HepG2 (cell line): ENCODE results near the gene ARHGEF40. TPM values are rescaled to one million over a fixed set of nuclear protein-coding genes. Genes with fewer than 3 reads are reported as not detected.

Source experiments
- CEBPZ ChIP-seq: IDR thresholded peaks from 2 replicates; pipeline ENCODE4 v1.6.1; 2012; ENCODE audit warnings: low read length, improper control_type of control experiment
- ETV6 ChIP-seq: sonication (generic); formaldehyde crosslinking; conservative IDR thresholded peaks from 2 replicates; pipeline ENCODE4 v1.4.0; 2020; ENCODE audit warnings: missing genetic modification reagents
- HIC2 ChIP-seq: sonication (generic); formaldehyde crosslinking; IDR thresholded peaks from 2 replicates; pipeline ENCODE4 v1.9.0; 2022; ENCODE audit warnings: low read depth, missing genetic modification reagents
- HNF1B ChIP-seq: sonication (generic); formaldehyde crosslinking; IDR thresholded peaks from 2 replicates; pipeline ENCODE4 v1.5.1; 2020; ENCODE audit warnings: mild to moderate bottlenecking, moderate library complexity, missing genetic modification reagents
- KDM4B ChIP-seq: sonication (generic); formaldehyde crosslinking; IDR thresholded peaks from 2 replicates; pipeline ENCODE4 v1.4.0; 2020; ENCODE audit warnings: missing genetic modification reagents
- NRL ChIP-seq: sonication (generic); formaldehyde crosslinking; IDR thresholded peaks from 2 replicates; pipeline ENCODE4 v1.5.0; 2020; ENCODE audit warnings: missing genetic modification reagents, mild to moderate bottlenecking, moderate library complexity, borderline replicate concordance
- PHF8 ChIP-seq: sonication (generic); formaldehyde crosslinking; IDR thresholded peaks from 2 replicates; pipeline ENCODE4 v1.5.0; 2020; ENCODE audit warnings: missing genetic modification reagents
- REXO4 ChIP-seq: sonication (generic); formaldehyde crosslinking; IDR thresholded peaks from 2 replicates; pipeline ENCODE4 v1.8.0; 2022; ENCODE audit warnings: missing genetic modification reagents, mild to moderate bottlenecking, borderline replicate concordance
- SAP130 ChIP-seq: IDR thresholded peaks from 2 replicates; pipeline ENCODE4 v1.6.1; 2016; ENCODE audit warnings: low read depth
- ZBTB20 ChIP-seq: sonication (generic); formaldehyde crosslinking; IDR thresholded peaks from 2 replicates; pipeline ENCODE4 v1.8.1; 2023; ENCODE audit warnings: missing genetic modification reagents, low read depth, mild to moderate bottlenecking, borderline replicate concordance
- ZFX ChIP-seq: sonication (generic); formaldehyde crosslinking; IDR thresholded peaks from 2 replicates; pipeline ENCODE4 v1.4.0; 2020; ENCODE audit warnings: mild to moderate bottlenecking, low read depth, missing genetic modification reagents, moderate library complexity
- ZNF281 ChIP-seq: sonication (generic); formaldehyde crosslinking; IDR thresholded peaks from 2 replicates; pipeline ENCODE4 v1.4.0; 2020; ENCODE audit warnings: missing genetic modification reagents, borderline replicate concordance
- ZNF382 ChIP-seq: sonication (generic); formaldehyde crosslinking; IDR thresholded peaks from 2 replicates; pipeline ENCODE4 v1.5.0; 2020; ENCODE audit warnings: missing genetic modification reagents, mild to moderate bottlenecking, borderline replicate concordance
- ZNF564 ChIP-seq: sonication (generic); formaldehyde crosslinking; IDR thresholded peaks from 2 replicates; pipeline ENCODE4 v1.8.1; 2023; ENCODE audit warnings: mild to moderate bottlenecking, missing genetic modification reagents
- ZNF7 ChIP-seq: IDR thresholded peaks from 2 replicates; pipeline ENCODE4 v1.6.1; 2016; ENCODE audit warnings: missing biosample characterization, missing genetic modification reagents
- ZNF766 ChIP-seq: sonication (generic); formaldehyde crosslinking; IDR thresholded peaks from 2 replicates; pipeline ENCODE4 v1.5.0; 2020; ENCODE audit warnings: missing genetic modification reagents, borderline replicate concordance
- ZNF776 ChIP-seq: sonication (generic); formaldehyde crosslinking; IDR thresholded peaks from 2 replicates; pipeline ENCODE4 v1.4.0; 2020; ENCODE audit warnings: mild to moderate bottlenecking, missing genetic modification reagents
- ZSCAN29 ChIP-seq: sonication (generic); formaldehyde crosslinking; conservative IDR thresholded peaks from 2 replicates; pipeline ENCODE4 v1.4.0; 2020; ENCODE audit warnings: mild to moderate bottlenecking, missing genetic modification reagents
- ZSCAN9 ChIP-seq: IDR thresholded peaks from 2 replicates; pipeline ENCODE4 v1.6.1; 2016; ENCODE audit warnings: borderline replicate concordance
- polyA plus RNA-seq, 8 experiments: library from polyadenylated mRNA; depleted of rRNA in 3 of 8; stranded (reverse) in 7 of 8; unstranded in 1 of 8; fragments of >200 nt; fragmentation: Illumina TruSeq in 4 of 8; extraction: Trizol in 4 of 8; gene quantifications; 2 replicates each; pipeline versions ENCODE4 v1.2.1 to v1.2.3, GENCODE V29; 2011 to 2016; ENCODE audit warnings: low read depth in 4 of 8, missing spikeins in 1 of 8, mixed read lengths in 1 of 8; ENCODE audit not compliant: insufficient read depth in 1 of 8
- total RNA-seq, 5 experiments: library from RNA; depleted of rRNA; stranded (reverse); fragments of >200 nt; fragmentation: Illumina TruSeq; extraction: Trizol; gene quantifications; 2 replicates each; pipeline ENCODE4 v1.2.3, GENCODE V29; 2016; ENCODE audit warnings: low read depth in 1 of 5

ARHGEF40 gene
- total and polyA plus RNA-seq, 2 of the 13 experiments (the other 11 are each of a cell fraction or from before 2014, with no cell fraction given) = 28.1 to 78.1 TPM

GRCh38 chr14:21098076-21098891 lies 28.2 kb downstream of the ARHGEF40 start, which contains the start of gene ZNF219 (continued):
- no peak for TF ChIP-seq HIC2 (CRISPR knock-in tag)
- no peak for TF ChIP-seq CEBPZ
- TF ChIP-seq ZNF766 (CRISPR knock-in tag) = no peak
- no peak for TF ChIP-seq ZSCAN29
- no peak for TF ChIP-seq ZNF776 (CRISPR knock-in tag)
- 0 out of 2 replicates have a peak, but pooled peaks have one; percentile 27 for TF ChIP-seq ZSCAN9
- TF ChIP-seq ZNF7 = no peak
- TF ChIP-seq KDM4B (CRISPR knock-in tag) = no peak
- TF ChIP-seq ZNF382 (CRISPR knock-in tag) = no peak
- TF ChIP-seq ZBTB20 = no peak
- TF ChIP-seq NRL (CRISPR knock-in tag) = no peak
- TF ChIP-seq PHF8 (CRISPR knock-in tag) = no peak
- no peak; the same call in 1 of the 2 replicates for TF ChIP-seq ZNF564 (CRISPR knock-in tag)
- no peak for TF ChIP-seq ETV6
- TF ChIP-seq ZNF281 (CRISPR knock-in tag) = peak; percentile 70; the same call in 1 of the 2 replicates
- no peak for TF ChIP-seq REXO4 (CRISPR knock-in tag)
- TF ChIP-seq HNF1B (CRISPR knock-in tag) = no peak
- peak; percentile 9; the same call in 1 of the 2 replicates for TF ChIP-seq ZFX (CRISPR knock-in tag)
- TF ChIP-seq SAP130 = peak; percentile 81
